DND-41 (cell line): ENCODE results near the gene CEMIP2.

ENCODE experiments used
- EZH2 ChIP-seq: IDR thresholded peaks from 3 replicates; pipeline ENCODE4 v1.6.1; 2012; ENCODE audit warnings: borderline replicate concordance, low read depth, mild to moderate bottlenecking, moderate library complexity, low read length, inconsistent platforms; ENCODE audit not compliant: severe bottlenecking
- TF ChIP-seq, protein P1 (sequence below): IDR thresholded peaks from 2 replicates; pipeline ENCODE4 v1.5.1; 2012; ENCODE audit warnings: borderline replicate concordance, low read length, moderate library complexity, mild to moderate bottlenecking; ENCODE audit not compliant: poor library complexity, severe bottlenecking; ENCODE audit errors: extremely low read depth

DNA sequence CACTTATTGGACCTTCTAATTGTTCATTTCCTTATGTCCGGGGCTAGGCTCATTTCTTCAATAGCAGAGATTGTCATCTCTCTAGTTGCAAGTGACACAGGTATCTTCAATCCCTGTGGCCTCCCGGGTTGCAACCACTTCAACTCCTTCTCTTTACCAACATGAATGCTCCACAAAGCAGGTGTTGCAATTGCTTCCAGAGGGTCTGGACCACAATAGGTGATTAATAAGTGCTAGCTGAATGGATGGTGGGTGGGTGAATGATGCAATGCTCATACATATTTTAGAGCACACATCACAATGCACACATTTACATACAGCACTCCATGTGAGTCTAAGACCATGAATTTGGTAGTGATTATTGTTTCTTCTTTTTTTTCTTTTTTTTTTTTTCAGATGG lies 2.6 kb downstream of the CEMIP2 start:
- TF ChIP-seq, protein P1, sequence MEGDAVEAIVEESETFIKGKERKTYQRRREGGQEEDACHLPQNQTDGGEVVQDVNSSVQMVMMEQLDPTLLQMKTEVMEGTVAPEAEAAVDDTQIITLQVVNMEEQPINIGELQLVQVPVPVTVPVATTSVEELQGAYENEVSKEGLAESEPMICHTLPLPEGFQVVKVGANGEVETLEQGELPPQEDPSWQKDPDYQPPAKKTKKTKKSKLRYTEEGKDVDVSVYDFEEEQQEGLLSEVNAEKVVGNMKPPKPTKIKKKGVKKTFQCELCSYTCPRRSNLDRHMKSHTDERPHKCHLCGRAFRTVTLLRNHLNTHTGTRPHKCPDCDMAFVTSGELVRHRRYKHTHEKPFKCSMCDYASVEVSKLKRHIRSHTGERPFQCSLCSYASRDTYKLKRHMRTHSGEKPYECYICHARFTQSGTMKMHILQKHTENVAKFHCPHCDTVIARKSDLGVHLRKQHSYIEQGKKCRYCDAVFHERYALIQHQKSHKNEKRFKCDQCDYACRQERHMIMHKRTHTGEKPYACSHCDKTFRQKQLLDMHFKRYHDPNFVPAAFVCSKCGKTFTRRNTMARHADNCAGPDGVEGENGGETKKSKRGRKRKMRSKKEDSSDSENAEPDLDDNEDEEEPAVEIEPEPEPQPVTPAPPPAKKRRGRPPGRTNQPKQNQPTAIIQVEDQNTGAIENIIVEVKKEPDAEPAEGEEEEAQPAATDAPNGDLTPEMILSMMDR = no peak
- no peak for TF ChIP-seq EZH2
